GM23338 (cell line): ENCODE results near the gene MTERF4. TPM values are rescaled to one million over a fixed set of nuclear protein-coding genes. Genes with fewer than 3 reads are reported as not detected.

ENCODE experiments used
- ATAC-seq: fragments of 200-7000 bp; cut with Tn5 transposase; 3 replicates; pipeline ENCODE4 v1.9.1; 2020
- DNase-seq: peaks from one replicate; pipeline ENCODE4 v3.0.0-alpha.2; 2015; ENCODE audit warnings: low spot score
- H2AFZ ChIP-seq: fragments of 200-600 bp; sonication (generic); 2 replicates; pipeline ENCODE4 v1.8.0; 2016; ENCODE audit warnings: antibody characterized with exemption, mild to moderate bottlenecking, moderate library complexity
- H3F3A ChIP-seq: fragments of 200-600 bp; sonication (generic); replicated peaks from 2 replicates; pipeline ENCODE4 v1.8.0; 2017; ENCODE audit warnings: antibody characterized with exemption, mixed run types, low read depth
- H3K27ac ChIP-seq: fragments of 200-600 bp; sonication (generic); 2 replicates; pipeline ENCODE4 v1.6.1; 2016; ENCODE audit warnings: low read depth
- H3K27me3 ChIP-seq: fragments of 200-600 bp; sonication (generic); 2 replicates; pipeline ENCODE4 v1.8.0; 2016; ENCODE audit warnings: mild to moderate bottlenecking, mixed run types, moderate library complexity; ENCODE audit not compliant: insufficient read depth
- H3K36me3 ChIP-seq: fragments of 200-600 bp; sonication (generic); 2 replicates; pipeline ENCODE4 v1.8.0; 2016; ENCODE audit warnings: mild to moderate bottlenecking; ENCODE audit not compliant: insufficient read depth
- H3K4me1 ChIP-seq: fragments of 200-600 bp; sonication (generic); 2 replicates; pipeline ENCODE4 v1.8.0; 2016; ENCODE audit warnings: mild to moderate bottlenecking, moderate library complexity; ENCODE audit not compliant: insufficient read depth
- H3K4me2 ChIP-seq: fragments of 200-600 bp; sonication (generic); 2 replicates; pipeline ENCODE4 v1.7.1; 2017; ENCODE audit warnings: mixed run types
- H3K4me3 ChIP-seq: fragments of 200-600 bp; sonication (generic); 2 replicates; pipeline ENCODE4 v1.6.1; 2016; ENCODE audit warnings: mixed run types
- H3K79me2 ChIP-seq: fragments of 200-600 bp; sonication (generic); replicated peaks from 2 replicates; pipeline ENCODE4 v1.8.0; 2017; ENCODE audit warnings: mild to moderate bottlenecking; ENCODE audit not compliant: insufficient read depth
- H3K9me2 ChIP-seq: fragments of 200-600 bp; sonication (generic); 2 replicates; pipeline ENCODE4 v1.8.0; 2017; ENCODE audit not compliant: insufficient read depth
- H4K20me1 ChIP-seq: fragments of 200-600 bp; sonication (generic); replicated peaks from 2 replicates; pipeline ENCODE4 v1.8.0; 2017; ENCODE audit warnings: mild to moderate bottlenecking; ENCODE audit not compliant: insufficient read depth
- H3K27ac Mint-ChIP-seq: 2 replicates; pipeline ENCODE4 v1.8.0; 2020; ENCODE audit warnings: inconsistent platforms, mild to moderate bottlenecking, moderate library complexity, mixed read lengths
- H3K27me3 Mint-ChIP-seq: 3 replicates; pipeline ENCODE4 v1.8.0; 2022; ENCODE audit warnings: low read depth, mild to moderate bottlenecking, moderate library complexity, mixed read lengths, inconsistent platforms; ENCODE audit not compliant: insufficient read depth, poor library complexity
- H3K36me3 Mint-ChIP-seq: 3 replicates; pipeline ENCODE4 v1.8.0; 2021; ENCODE audit warnings: low read depth, mild to moderate bottlenecking, inconsistent platforms, moderate library complexity, mixed read lengths
- H3K4me1 Mint-ChIP-seq: 3 replicates; pipeline ENCODE4 v1.8.0; 2020; ENCODE audit warnings: mild to moderate bottlenecking, inconsistent platforms, mixed read lengths
- H3K4me3 Mint-ChIP-seq: 3 replicates; pipeline ENCODE4 v1.8.0; 2021; ENCODE audit warnings: moderate library complexity, mild to moderate bottlenecking, inconsistent platforms, mixed read lengths
- H3K9me3 Mint-ChIP-seq: 3 replicates; pipeline ENCODE4 v1.8.0; 2020; ENCODE audit warnings: moderate library complexity, mild to moderate bottlenecking, inconsistent platforms, mixed read lengths
- CREB1 ChIP-seq: fragments of 250-450 bp; sonication (Bioruptor Pico); IDR thresholded peaks from 2 replicates; pipeline ENCODE4 v1.5.0; 2020; ENCODE audit warnings: low read depth, mild to moderate bottlenecking, moderate library complexity
- ETS1 ChIP-seq: IDR thresholded peaks from 2 replicates; pipeline ENCODE4 v1.6.1; 2016; ENCODE audit warnings: antibody characterized with exemption
- EZH2 ChIP-seq: fragments of 200-600 bp; sonication (generic); IDR thresholded peaks from one replicate; pipeline ENCODE4 v1.8.0; 2017; ENCODE audit warnings: antibody characterized with exemption, mild to moderate bottlenecking, low read depth; ENCODE audit not compliant: unreplicated experiment
- POLR2AphosphoS5 ChIP-seq: IDR thresholded peaks from 2 replicates; pipeline ENCODE4 v1.6.1; 2016; ENCODE audit warnings: antibody characterized with exemption, low read depth
- REST ChIP-seq: IDR thresholded peaks from one replicate; pipeline ENCODE4 v1.6.1; 2018; ENCODE audit warnings: antibody characterized with exemption; ENCODE audit not compliant: unreplicated experiment
- ZNF114 ChIP-seq: fragments of 250-450 bp; sonication (Bioruptor Pico); IDR thresholded peaks from 2 replicates; pipeline ENCODE4 v1.5.0; 2020; ENCODE audit warnings: mild to moderate bottlenecking, moderate library complexity
- ZNF462 ChIP-seq: fragments of 250-450 bp; sonication (Bioruptor Pico); IDR thresholded peaks from 2 replicates; pipeline ENCODE4 v1.5.0; 2020; ENCODE audit warnings: mild to moderate bottlenecking, moderate library complexity
- long read RNA-seq: library from polyadenylated mRNA; unstranded; transcript quantifications from one replicate; pipeline ENCODE4 v2.0.0, GENCODE V29; 2020; ENCODE audit not compliant: unreplicated experiment
- polyA plus RNA-seq: library from polyadenylated mRNA; unstranded; fragments of >200 nt; fragmentation: Nextera tagmentation; extraction: Ambion mirVana; gene quantifications from 2 replicates; pipeline ENCODE4 v1.2.1, GENCODE V29; 2016
- total RNA-seq: library from RNA; depleted of rRNA; stranded (reverse); fragments of >200 nt; shearing (Covaris generic); gene quantifications from 2 replicates; pipeline ENCODE4 v1.2.3, GENCODE V29; 2014; rRNA removed

MTERF4 gene
- total RNA-seq: 58.0 and 63.6 TPM in 2 replicates
- 15.3 and 15.7 TPM in 2 replicates for polyA plus RNA-seq
- long read RNA-seq, transcript MTERF4-202 (4 exons, 1,637 nt): major isoform, 17 of 28 reads
- long read RNA-seq, partial matches to known transcripts: 2 of 28 reads
- long read RNA-seq, other reads (novel, unspliced or antisense): 3 of 28 reads

GRCh38 chr2:241102239-241102803 is at the start of gene MTERF4:
TSS of gene MTERF4 (minus strand) at chr2:241102287. CDS start at chr2:241102273, 14 bp downstream.
- Histone ChIP-seq H4K20me1 (peaks cover 23% of the 10 kb centered on the region), H3K36me3 (peaks cover 8% of the 10 kb centered on the region; the same call in 1 of the 2 replicates), H3K4me3 (peak within 1 kb of the TSS; percentile 94), H3K4me1 (peaks cover 4% of the 10 kb centered on the region; the same call in 1 of the 2 replicates), H3K27me3 (no peaks in the 10 kb centered on the region), H3F3A (peaks cover 7% of the 10 kb centered on the region; the same call in 1 of the 2 replicates), H2AFZ (peak within 1 kb of the TSS; percentile 99), H3K4me2 (peak within 1 kb of the TSS; percentile 79), H3K27ac (peak within 1 kb of the TSS; percentile 87), H3K79me2 (peaks cover 46% of the 10 kb centered on the region), H3K9me2 (no peaks in the 10 kb centered on the region)
- DNase-seq (peak; percentile 93), ATAC-seq (peak; percentile 99)
- peak within 1 kb of the TSS; percentile 95 for H3K4me3 Mint-ChIP-seq
- no peak for TF ChIP-seq REST
- TF ChIP-seq CREB1 (CRISPR knock-in tag): peak; percentile 86
- peak; percentile 89 for TF ChIP-seq ETS1
- peak; percentile 84 for TF ChIP-seq POLR2AphosphoS5
- H3K27ac Mint-ChIP-seq: peak within 1 kb of the TSS; percentile 97
- H3K36me3 Mint-ChIP-seq: peaks cover 18% of the 10 kb centered on the region
- no peaks in the 10 kb centered on the region for H3K9me3 Mint-ChIP-seq
- peaks cover 6% of the 10 kb centered on the region for H3K27me3 Mint-ChIP-seq
- peaks cover 6% of the 10 kb centered on the region; the same call in 1 of the 3 replicates for H3K4me1 Mint-ChIP-seq

GRCh38 chr2:241150660-241151530 is 48.8 kb upstream of the MTERF4 start:
- no peaks in the 10 kb centered on the region for H3K27me3 ChIP-seq
- peak overlapping the region; percentile 72 for H2AFZ ChIP-seq
- Mint-ChIP-seq H3K9me3 (no peaks in the 10 kb centered on the region; the same call in 2 of the 3 replicates), H3K36me3 (peaks cover 11% of the 10 kb centered on the region), H3K4me3 (peak overlapping the region; percentile 94), H3K4me1 (peaks cover 27% of the 10 kb centered on the region), H3K27me3 (peaks cover 11% of the 10 kb centered on the region), H3K27ac (peak overlapping the region; percentile 85; the same call in 1 of the 2 replicates)
- no peak overlapping the region for H3K27ac ChIP-seq
- peak overlapping the region; percentile 81 for H3K4me3 ChIP-seq
- ATAC-seq (peak; percentile 13), DNase-seq (peak; percentile 48)
- H3K9me2 ChIP-seq: no peaks in the 10 kb centered on the region
- peak overlapping the region; percentile 90 for H3K4me2 ChIP-seq
- peaks cover 26% of the 10 kb centered on the region for H3K4me1 ChIP-seq
- H3K79me2 ChIP-seq: peaks cover 50% of the 10 kb centered on the region
- H3F3A ChIP-seq: 0 out of 2 replicates have a peak, but pooled peaks cover 6% of the 10 kb centered on the region
- no peaks in the 10 kb centered on the region for H3K36me3 ChIP-seq
- peaks cover 24% of the 10 kb centered on the region for H4K20me1 ChIP-seq
- TF ChIP-seq ZNF114 (CRISPR knock-in tag): no peak
- TF ChIP-seq ZNF462 (CRISPR knock-in tag): no peak
- no peak for TF ChIP-seq EZH2
